HepG2 (cell line): Measurements from ENCODE around the gene FAM169A. TPM values are rescaled to one million over a fixed set of nuclear protein-coding genes. Genes with fewer than 3 reads are reported as not detected.

Experiments used
- ATAC-seq: fragments of 200-7000 bp; cut with Tn5 transposase; 3 replicates; pipeline ENCODE4 v1.9.1; 2020; ENCODE audit warnings: mild to moderate bottlenecking, moderate library complexity
- BruUV-seq: library from RNA; stranded (reverse); fragments of 400-500 nt; replicated peaks from 2 replicates; lab custom pipeline; 2021; lab: Mats Ljungman, UMichigan
- CTCF ChIA-PET: fragments of 300-600 bp; formaldehyde crosslinking; extraction: SDS; loops from one replicate; lab custom pipeline; 2021; ENCODE audit warnings: low total read pairs, inconsistent platforms, low intra/inter-chr PET ratio; lab: Yijun Ruan, JAX
- POLR2A ChIA-PET: fragments of 350-600 bp; sonication (Branson Sonifier 250); formaldehyde crosslinking; loops from one replicate; lab custom pipeline; 2020; ENCODE audit warnings: antibody characterized with exemption, inconsistent platforms; lab: Yijun Ruan, JAX
- DNase-seq: peaks from one replicate; pipeline ENCODE4 v3.0.0-alpha.2; 2015; ENCODE audit warnings: low spot score
- FAIRE-seq: peaks from 3 replicates; lab custom pipeline; 2011; peaks lifted over from hg19 to GRCh38; lab: Jason Lieb, UNC
- H2AFZ ChIP-seq: one replicate; pipeline ENCODE4 v1.6.1; 2011; ENCODE audit warnings: low read length, inconsistent platforms
- H3K27ac ChIP-seq: fragments of 300-600 bp; 3 replicates; pipeline ENCODE4 v1.8.0; 2011; ENCODE audit warnings: mixed run types, mild to moderate bottlenecking, mixed read lengths, low read length, inconsistent platforms; ENCODE audit not compliant: insufficient read depth; ENCODE audit errors: extremely low read length
- H3K27me3 ChIP-seq, 2 experiments: fragments of 200-600 bp in 1 of 2; 2 replicates in 1 of 2; 3 replicates in 1 of 2; pipeline versions ENCODE4 v1.6.0 to v1.8.0; 2011; ENCODE audit warnings: low read length in 2 of 2, mild to moderate bottlenecking in 2 of 2, moderate library complexity in 2 of 2, inconsistent platforms in 1 of 2; ENCODE audit not compliant: insufficient read depth in 2 of 2, control insufficient read depth in 1 of 2
- H3K36me3 ChIP-seq, 2 experiments: fragments of 200-600 bp in 1 of 2; replicated peaks in 1 of 2; 2 replicates in 1 of 2; 3 replicates in 1 of 2; pipeline versions ENCODE4 v1.5.1 to v1.8.0; 2011; ENCODE audit warnings: low read length in 2 of 2, inconsistent platforms in 1 of 2; ENCODE audit not compliant: insufficient read depth in 2 of 2, control insufficient read depth in 1 of 2
- H3K4me1 ChIP-seq: 2 replicates; pipeline ENCODE4 v1.5.1; 2012; ENCODE audit warnings: low read length, inconsistent platforms; ENCODE audit not compliant: insufficient read depth
- H3K4me2 ChIP-seq: 2 replicates; pipeline ENCODE4 v1.6.0; 2011; ENCODE audit warnings: low read depth, low read length, inconsistent platforms
- H3K4me3 ChIP-seq, 3 experiments: fragments of 200-600 bp in 1 of 3; sonication (generic), shearing (Covaris generic) in 1 of 3; replicated peaks in 1 of 3; 2 replicates each; pipeline ENCODE4 v1.5.1; 2011 to 2016; ENCODE audit warnings: low read length in 3 of 3, inconsistent platforms in 2 of 3, low read depth in 2 of 3, mild to moderate bottlenecking in 2 of 3, control low read depth in 1 of 3, mixed read lengths in 1 of 3; ENCODE audit not compliant: insufficient read depth in 1 of 3
- H3K79me2 ChIP-seq: one replicate; pipeline ENCODE4 v1.6.1; 2011; ENCODE audit warnings: low read length, inconsistent platforms; ENCODE audit not compliant: insufficient read depth
- H3K9ac ChIP-seq: 2 replicates; pipeline ENCODE4 v1.6.0; 2011; ENCODE audit warnings: mild to moderate bottlenecking, low read depth, low read length, inconsistent platforms; ENCODE audit not compliant: insufficient read depth
- H3K9me3 ChIP-seq: 2 replicates; pipeline ENCODE4 v1.5.1; 2012; ENCODE audit warnings: mild to moderate bottlenecking, low read length
- H4K20me1 ChIP-seq: 2 replicates; pipeline ENCODE4 v1.6.0; 2011; ENCODE audit warnings: inconsistent platforms, mild to moderate bottlenecking, low read length, moderate library complexity; ENCODE audit not compliant: insufficient read depth
- DNMT3B ChIP-seq: conservative IDR thresholded peaks from 2 replicates; pipeline ENCODE4 v1.6.1; 2016; ENCODE audit warnings: missing biosample characterization, control low read depth
- DR1 ChIP-seq: sonication (generic); formaldehyde crosslinking; IDR thresholded peaks from 2 replicates; pipeline ENCODE4 v1.8.0; 2021; ENCODE audit warnings: mild to moderate bottlenecking, missing genetic modification reagents, inconsistent platforms
- FOSL2 ChIP-seq: sonication (generic); formaldehyde crosslinking; IDR thresholded peaks from 2 replicates; pipeline ENCODE4 v1.4.0; 2020; ENCODE audit warnings: missing genetic modification reagents
- HNF4A ChIP-seq: sonication (generic); formaldehyde crosslinking; IDR thresholded peaks from 2 replicates; pipeline ENCODE4 v1.4.0; 2020; ENCODE audit warnings: missing genetic modification reagents
- KAT7 ChIP-seq: IDR thresholded peaks from 2 replicates; pipeline ENCODE4 v1.6.1; 2018; ENCODE audit warnings: borderline replicate concordance, missing compliant biosample characterization
- KLF11 ChIP-seq: IDR thresholded peaks from 2 replicates; pipeline ENCODE4 v1.6.1; 2016; ENCODE audit warnings: missing compliant biosample characterization
- NPAS2 ChIP-seq: sonication (generic); formaldehyde crosslinking; IDR thresholded peaks from 2 replicates; pipeline ENCODE4 v1.8.0; 2022; ENCODE audit warnings: mild to moderate bottlenecking, missing genetic modification reagents, borderline replicate concordance
- NR0B2 ChIP-seq: sonication (generic); formaldehyde crosslinking; IDR thresholded peaks from 2 replicates; pipeline ENCODE4 v1.4.0; 2020; ENCODE audit warnings: mild to moderate bottlenecking, missing genetic modification reagents
- SRSF1 ChIP-seq: fragments of 200-400 bp; formaldehyde crosslinking; optimal IDR thresholded peaks from 2 replicates; pipeline ENCODE3; 2017; ENCODE audit warnings: mild to moderate bottlenecking, low read depth, low read length, moderate library complexity
- TCF12 ChIP-seq, 2 experiments: fragments of 450-650 bp in 1 of 2; sonication (generic) in 1 of 2; formaldehyde crosslinking in 1 of 2; IDR thresholded peaks; 2 replicates each; pipeline versions ENCODE4 v1.6.1 to v1.8.0; 2017 to 2022; ENCODE audit warnings: antibody characterized with exemption in 1 of 2, mild to moderate bottlenecking in 1 of 2, missing genetic modification reagents in 1 of 2, moderate library complexity in 1 of 2
- ZNF570 ChIP-seq: sonication (generic); formaldehyde crosslinking; IDR thresholded peaks from 2 replicates; pipeline ENCODE4 v1.4.0; 2020; ENCODE audit warnings: mild to moderate bottlenecking, missing genetic modification reagents, borderline replicate concordance
- ZNF605 ChIP-seq: sonication (generic); formaldehyde crosslinking; IDR thresholded peaks from 2 replicates; pipeline ENCODE4 v1.8.0; 2022; ENCODE audit warnings: mild to moderate bottlenecking, missing genetic modification reagents
- ZNF709 ChIP-seq: sonication (generic); formaldehyde crosslinking; IDR thresholded peaks from 2 replicates; pipeline ENCODE4 v1.5.0; 2020; ENCODE audit warnings: mild to moderate bottlenecking, missing genetic modification reagents
- ZNF777 ChIP-seq: sonication (generic); formaldehyde crosslinking; IDR thresholded peaks from 2 replicates; pipeline ENCODE4 v1.4.0; 2020; ENCODE audit warnings: missing genetic modification reagents
- ZSCAN9 ChIP-seq: IDR thresholded peaks from 2 replicates; pipeline ENCODE4 v1.6.1; 2016; ENCODE audit warnings: borderline replicate concordance
- WGBS: methylation state at CpG from one replicate; pipeline ENCODE4 v1.1.6; 2017; ENCODE audit warnings: low lambda C conversion rate; 5-methylcytosine and 5-hydroxymethylcytosine counted together
- in situ Hi-C: cut with HindIII; loops from 2 replicates; pipeline ENCODE4 v1.10.0; 2017; ENCODE audit warnings: low pct_unique_long_range_greater_than_20kb; ENCODE audit not compliant: extremely low pct_ligation_motif_present
- intact Hi-C: fragments of 100-400 bp; cut with micrococcal nuclease; formaldehyde crosslinking; loops from one replicate; pipeline ENCODE4 v1.10.0; 2022; ENCODE audit not compliant: unreplicated experiment
- polyA plus RNA-seq, 8 experiments: library from polyadenylated mRNA; depleted of rRNA in 3 of 8; stranded (reverse) in 7 of 8; unstranded in 1 of 8; fragments of >200 nt; fragmentation: Illumina TruSeq in 4 of 8; extraction: Trizol in 4 of 8; gene quantifications; 2 replicates each; pipeline versions ENCODE4 v1.2.1 to v1.2.3, GENCODE V29; 2011 to 2016; ENCODE audit warnings: low read depth in 4 of 8, missing spikeins in 1 of 8, mixed read lengths in 1 of 8; ENCODE audit not compliant: insufficient read depth in 1 of 8
- total RNA-seq, 5 experiments: library from RNA; depleted of rRNA; stranded (reverse); fragments of >200 nt; fragmentation: Illumina TruSeq; extraction: Trizol; gene quantifications; 2 replicates each; pipeline ENCODE4 v1.2.3, GENCODE V29; 2016; ENCODE audit warnings: low read depth in 1 of 5
- TF ChIP-seq, protein P1 (sequence below): sonication (generic); formaldehyde crosslinking; IDR thresholded peaks from 2 replicates; pipeline ENCODE4 v1.4.0; 2020; ENCODE audit warnings: mild to moderate bottlenecking, missing genetic modification reagents
- TF ChIP-seq, protein P2 (sequence below): sonication (generic); formaldehyde crosslinking; IDR thresholded peaks from 2 replicates; pipeline ENCODE4 v1.4.0; 2020; ENCODE audit warnings: low read depth, mild to moderate bottlenecking, missing genetic modification reagents

FAM169A gene
- total and polyA plus RNA-seq, 2 of the 13 experiments (the other 11 are each of a cell fraction or from before 2014, with no cell fraction given) = 21.1 to 110 TPM

GRCh38 chr5:74810915-74811314 lies 55.3 kb downstream of the FAM169A start:
- no peaks in the 10 kb centered on the region for H3K9me3 ChIP-seq
- no peak overlapping the region for H3K4me2 ChIP-seq
- FAIRE-seq = no peak
- no peak overlapping the region for H3K9ac ChIP-seq
- H3K27me3 ChIP-seq = no peaks in the 10 kb centered on the region
- no peak overlapping the region for H2AFZ ChIP-seq
- peaks cover 15% of the 10 kb centered on the region for H3K79me2 ChIP-seq
- TF ChIP-seq ZNF709 (CRISPR knock-in tag) (no peak), TCF12 (IDR thresholded peaks at IDR 0.05) (no peak), TCF12 (CRISPR knock-in tag; IDR thresholded peaks at IDR 0.05) (no peak), FOSL2 (CRISPR knock-in tag) (no peak), NPAS2 (CRISPR knock-in tag) (no peak), DR1 (CRISPR knock-in tag) (no peak), ZSCAN9 (no peak), DNMT3B (CRISPR knock-in tag) (no peak), ZNF777 (no peak), HNF4A (CRISPR knock-in tag) (no peak), SRSF1 (no peak), KLF11 (CRISPR knock-in tag) (no peak), ZNF570 (CRISPR knock-in tag) (no peak), NR0B2 (CRISPR knock-in tag) (no peak), ZNF605 (no peak), KAT7 (CRISPR knock-in tag) (no peak)
- TF ChIP-seq, protein P1, sequence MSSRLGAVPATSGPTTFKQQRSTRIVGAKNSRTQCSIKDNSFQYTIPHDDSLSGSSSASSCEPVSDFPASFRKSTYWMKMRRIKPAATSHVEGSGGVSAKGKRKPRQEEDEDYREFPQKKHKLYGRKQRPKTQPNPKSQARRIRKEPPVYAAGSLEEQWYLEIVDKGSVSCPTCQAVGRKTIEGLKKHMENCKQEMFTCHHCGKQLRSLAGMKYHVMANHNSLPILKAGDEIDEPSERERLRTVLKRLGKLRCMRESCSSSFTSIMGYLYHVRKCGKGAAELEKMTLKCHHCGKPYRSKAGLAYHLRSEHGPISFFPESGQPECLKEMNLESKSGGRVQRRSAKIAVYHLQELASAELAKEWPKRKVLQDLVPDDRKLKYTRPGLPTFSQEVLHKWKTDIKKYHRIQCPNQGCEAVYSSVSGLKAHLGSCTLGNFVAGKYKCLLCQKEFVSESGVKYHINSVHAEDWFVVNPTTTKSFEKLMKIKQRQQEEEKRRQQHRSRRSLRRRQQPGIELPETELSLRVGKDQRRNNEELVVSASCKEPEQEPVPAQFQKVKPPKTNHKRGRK = no peak
- TF ChIP-seq, protein P2, sequence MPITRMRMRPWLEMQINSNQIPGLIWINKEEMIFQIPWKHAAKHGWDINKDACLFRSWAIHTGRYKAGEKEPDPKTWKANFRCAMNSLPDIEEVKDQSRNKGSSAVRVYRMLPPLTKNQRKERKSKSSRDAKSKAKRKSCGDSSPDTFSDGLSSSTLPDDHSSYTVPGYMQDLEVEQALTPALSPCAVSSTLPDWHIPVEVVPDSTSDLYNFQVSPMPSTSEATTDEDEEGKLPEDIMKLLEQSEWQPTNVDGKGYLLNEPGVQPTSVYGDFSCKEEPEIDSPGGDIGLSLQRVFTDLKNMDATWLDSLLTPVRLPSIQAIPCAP (CRISPR knock-in tag) = no peak
- peaks cover 5% of the 10 kb centered on the region; the same call in 1 of the 2 replicates for H3K4me1 ChIP-seq
- ChIA-PET CTCF (no interaction called here), POLR2A (no interaction called here)
- no peak for ATAC-seq
- intact Hi-C loops (no loop called here), in situ Hi-C loops (no loop called here)
- no peak overlapping the region for H3K4me3 ChIP-seq
- no peak overlapping the region for H3K27ac ChIP-seq
- no peaks in the 10 kb centered on the region for H4K20me1 ChIP-seq
- H3K36me3 ChIP-seq = peaks cover 2 to 46% of the 10 kb centered on the region in 2 experiments
- 97% methylated on average over 4 of the region's 4 CpGs for WGBS
- no TSS peak for BruUV-seq
- DNase-seq = no peak
